CD4-positive, alpha-beta T cell (primary cell): ENCODE results near the gene TUFM. TPM values are rescaled to one million over a fixed set of nuclear protein-coding genes. Genes with fewer than 3 reads are reported as not detected.
"Not testable (repeated sequence)": the region's sequence is repeated elsewhere in the genome, so short reads cannot be mapped to it uniquely, and the experiment has no call there.

Experiments
- ATAC-seq: fragments of 200-7000 bp; cut with Tn5 transposase; one replicate; pipeline ENCODE4 v1.10.0; 2022; ENCODE audit warnings: mild to moderate bottlenecking; ENCODE audit not compliant: poor library complexity
- CTCF ChIA-PET: fragments of 350-600 bp; sonication (Branson Sonifier 250); formaldehyde crosslinking; loops from one replicate; lab custom pipeline; 2021; ENCODE audit warnings: antibody characterized with exemption, inconsistent platforms; lab: Charles Lee
- POLR2A ChIA-PET: fragments of 350-600 bp; sonication (Branson Sonifier 250); formaldehyde crosslinking; loops from one replicate; lab custom pipeline; 2021; ENCODE audit warnings: antibody characterized with exemption, inconsistent platforms; lab: Charles Lee
- DNase-seq, 14 experiments: peaks; one replicate each; pipeline ENCODE4 v3.0.0-alpha.2; 2013 to 2020; ENCODE audit warnings: mixed read lengths in 2 of 14
- H3K27ac ChIP-seq, 2 donors: one replicate each; pipeline versions ENCODE4 v1.5.1 to v1.7.0; 2013; ENCODE audit warnings: low read length in 2 of 2, low read depth in 1 of 2, mild to moderate bottlenecking in 1 of 2
- H3K27me3 ChIP-seq, 2 experiments: 1 replicate in 1 of 2; 2 replicates in 1 of 2; pipeline versions ENCODE4 v1.6.1 to v1.7.0; 2013; ENCODE audit warnings: low read length in 2 of 2, control low read depth in 1 of 2, mild to moderate bottlenecking in 1 of 2, moderate library complexity in 1 of 2; ENCODE audit not compliant: insufficient read depth in 2 of 2, control insufficient read depth in 1 of 2
- H3K36me3 ChIP-seq: one replicate; pipeline ENCODE4 v1.6.1; 2013; ENCODE audit warnings: low read length, control low read depth; ENCODE audit not compliant: insufficient read depth
- H3K4me1 ChIP-seq: one replicate; pipeline ENCODE4 v1.6.1; 2013; ENCODE audit warnings: low read length, control low read depth; ENCODE audit not compliant: insufficient read depth
- H3K4me3 ChIP-seq: one replicate; pipeline ENCODE4 v1.5.1; 2013; ENCODE audit warnings: mild to moderate bottlenecking, low read length, moderate library complexity
- H3K9me3 ChIP-seq, 2 experiments: 1 replicate in 1 of 2; 2 replicates in 1 of 2; pipeline versions ENCODE4 v1.6.1 to v1.7.0; 2013; ENCODE audit warnings: low read length in 2 of 2, mild to moderate bottlenecking in 2 of 2, control low read depth in 1 of 2, moderate library complexity in 1 of 2; ENCODE audit not compliant: control insufficient read depth in 1 of 2, insufficient read depth in 1 of 2
- H3K27ac Mint-ChIP-seq: one replicate; pipeline ENCODE4 v1.8.0; 2020; ENCODE audit warnings: mixed read lengths
- H3K27me3 Mint-ChIP-seq: one replicate; pipeline ENCODE4 v1.8.0; 2021; ENCODE audit warnings: mixed read lengths
- H3K36me3 Mint-ChIP-seq: one replicate; pipeline ENCODE4 v1.8.0; 2021; ENCODE audit warnings: low read depth, mixed read lengths
- H3K4me1 Mint-ChIP-seq: one replicate; pipeline ENCODE4 v1.8.0; 2021; ENCODE audit warnings: low read depth, mixed read lengths
- H3K4me3 Mint-ChIP-seq: one replicate; pipeline ENCODE4 v1.8.0; 2020; ENCODE audit warnings: mild to moderate bottlenecking, mixed read lengths
- H3K9me3 Mint-ChIP-seq: one replicate; pipeline ENCODE4 v1.8.0; 2020; ENCODE audit warnings: mixed read lengths
- intact Hi-C, 2 experiments: fragments of 100-400 bp; cut with DNase I in 1 of 2; cut with micrococcal nuclease in 1 of 2; formaldehyde crosslinking; loops; one replicate each; pipeline versions ENCODE4 v1.15.1 to v1.9.0; 2023 to 2025; cut with DNase I, micrococcal nuclease
- total RNA-seq, 174 experiments: library from RNA in 2 of 174; stranded (reverse) in 2 of 174; gene quantifications; one replicate each; pipeline ENCODE4 v1.2.3 and lab custom pipeline; 2021 to 2026
- TF ChIP-seq, protein P1 (sequence below): fragments of 200-600 bp; IDR thresholded peaks from one replicate; pipeline ENCODE4 v1.8.0; 2022; ENCODE audit warnings: antibody characterized with exemption, mild to moderate bottlenecking

TUFM gene
- total RNA-seq, 2 experiments from 2014 or later, result 102 to 103 TPM

DNA sequence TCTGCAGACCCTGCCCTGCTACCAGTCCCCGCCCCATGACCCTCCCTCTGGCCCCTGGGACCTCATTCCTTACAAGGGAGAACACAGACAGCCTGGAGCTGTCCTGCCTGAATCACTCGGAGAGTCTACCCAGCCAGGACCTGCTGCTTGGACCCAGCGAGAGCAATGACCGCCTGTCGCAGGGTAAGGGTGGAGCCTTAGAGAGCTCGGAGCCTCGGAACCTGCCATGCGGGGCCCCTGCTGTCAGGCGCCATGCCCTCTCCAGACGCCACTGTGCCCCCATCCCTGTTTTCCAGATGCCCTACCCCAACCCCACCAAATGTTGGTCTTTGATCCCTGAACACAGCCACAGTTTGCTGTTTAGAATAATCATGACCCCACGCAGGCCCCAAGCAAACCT is 23.1 kb upstream of the TUFM start:
- no peaks in the 10 kb centered on the region for H3K9me3 Mint-ChIP-seq
- intact Hi-C loops, result no loop called here
- no peak overlapping the region for H3K4me3 Mint-ChIP-seq
- no peaks in the 10 kb centered on the region for H3K9me3 ChIP-seq
- H3K27ac ChIP-seq, result no peak overlapping the region
- TF ChIP-seq, protein P1, sequence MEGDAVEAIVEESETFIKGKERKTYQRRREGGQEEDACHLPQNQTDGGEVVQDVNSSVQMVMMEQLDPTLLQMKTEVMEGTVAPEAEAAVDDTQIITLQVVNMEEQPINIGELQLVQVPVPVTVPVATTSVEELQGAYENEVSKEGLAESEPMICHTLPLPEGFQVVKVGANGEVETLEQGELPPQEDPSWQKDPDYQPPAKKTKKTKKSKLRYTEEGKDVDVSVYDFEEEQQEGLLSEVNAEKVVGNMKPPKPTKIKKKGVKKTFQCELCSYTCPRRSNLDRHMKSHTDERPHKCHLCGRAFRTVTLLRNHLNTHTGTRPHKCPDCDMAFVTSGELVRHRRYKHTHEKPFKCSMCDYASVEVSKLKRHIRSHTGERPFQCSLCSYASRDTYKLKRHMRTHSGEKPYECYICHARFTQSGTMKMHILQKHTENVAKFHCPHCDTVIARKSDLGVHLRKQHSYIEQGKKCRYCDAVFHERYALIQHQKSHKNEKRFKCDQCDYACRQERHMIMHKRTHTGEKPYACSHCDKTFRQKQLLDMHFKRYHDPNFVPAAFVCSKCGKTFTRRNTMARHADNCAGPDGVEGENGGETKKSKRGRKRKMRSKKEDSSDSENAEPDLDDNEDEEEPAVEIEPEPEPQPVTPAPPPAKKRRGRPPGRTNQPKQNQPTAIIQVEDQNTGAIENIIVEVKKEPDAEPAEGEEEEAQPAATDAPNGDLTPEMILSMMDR, result no peak
- H3K36me3 Mint-ChIP-seq, result peaks cover 64% of the 10 kb centered on the region
- H3K4me1 Mint-ChIP-seq, result peaks cover 14% of the 10 kb centered on the region
- no peak overlapping the region for H3K27ac Mint-ChIP-seq
- H3K4me3 ChIP-seq, result no peak overlapping the region
- H3K27me3 Mint-ChIP-seq, result no peaks in the 10 kb centered on the region
- CTCF ChIA-PET, result no interaction called here
- no peaks in the 10 kb centered on the region for H3K27me3 ChIP-seq
- DNase-seq (no peak), ATAC-seq (no peak)
- peaks cover 5% of the 10 kb centered on the region for H3K4me1 ChIP-seq
- peaks cover 68% of the 10 kb centered on the region for H3K36me3 ChIP-seq
- POLR2A ChIA-PET, result no interaction called here

DNA sequence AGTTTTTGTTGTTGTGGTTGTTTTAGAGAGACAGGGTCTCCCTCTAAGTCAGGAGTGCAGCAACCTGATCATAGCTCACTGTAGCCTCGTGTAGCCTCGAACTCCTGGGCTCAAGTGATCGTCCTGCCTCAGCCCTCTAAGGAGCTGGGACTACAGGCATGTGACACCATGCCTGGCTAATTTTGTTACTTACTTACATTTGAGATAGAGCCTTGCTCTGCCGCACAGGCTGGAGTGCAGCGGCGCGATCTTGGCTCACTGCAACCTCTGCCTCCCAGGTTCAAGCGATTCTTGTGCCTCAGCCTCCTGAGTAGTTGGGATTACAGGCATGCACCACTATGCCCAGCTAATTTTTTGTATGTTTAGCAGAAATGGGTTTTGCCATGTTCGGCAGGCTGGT is 21.5 kb upstream of the TUFM start:
- POLR2A ChIA-PET, CTCF ChIA-PET, H3K4me3 Mint-ChIP-seq, H3K27ac Mint-ChIP-seq, H3K9me3 ChIP-seq, H3K4me3 ChIP-seq, intact Hi-C loops, H3K27ac ChIP-seq, H3K9me3 Mint-ChIP-seq, ATAC-seq, H3K27me3 Mint-ChIP-seq, H3K27me3 ChIP-seq, DNase-seq: not testable (repeated sequence)
- H3K4me1 ChIP-seq, result peaks cover 13% of the 10 kb centered on the region
- peaks cover 66% of the 10 kb centered on the region for H3K36me3 Mint-ChIP-seq
- H3K4me1 Mint-ChIP-seq, result peaks cover 26% of the 10 kb centered on the region
- H3K36me3 ChIP-seq, result peaks cover 54% of the 10 kb centered on the region

DNA sequence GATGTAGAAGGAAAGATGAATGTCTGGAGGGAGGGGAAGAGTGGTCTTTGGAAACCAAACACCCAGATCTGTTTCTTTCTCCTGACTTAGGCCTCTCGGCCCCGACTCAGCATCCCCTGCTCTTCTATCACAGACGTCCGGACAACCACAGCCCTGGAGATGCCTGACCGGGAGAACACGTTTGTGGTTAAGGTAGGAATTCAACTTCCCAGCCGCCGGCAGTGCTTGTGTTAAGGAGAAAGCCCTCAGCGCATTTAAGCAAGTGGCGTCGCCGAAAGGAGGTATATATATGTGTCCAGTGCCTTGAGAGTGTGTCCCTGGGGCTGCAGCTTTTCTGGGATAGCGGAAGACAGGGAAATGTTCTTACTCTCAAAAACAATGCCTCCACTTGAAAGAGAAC is 21.1 kb upstream of the TUFM start:
- peaks cover 51% of the 10 kb centered on the region for H3K36me3 ChIP-seq
- H3K27ac ChIP-seq, result no peak overlapping the region
- no peak overlapping the region for H3K4me3 ChIP-seq
- intact Hi-C loops, result no loop called here
- no peak for ATAC-seq
- H3K4me3 Mint-ChIP-seq, result peak overlapping the region; percentile 15
- DNase-seq, result no peak
- H3K4me1 Mint-ChIP-seq, result peaks cover 26% of the 10 kb centered on the region
- H3K27me3 Mint-ChIP-seq, result no peaks in the 10 kb centered on the region
- TF ChIP-seq, protein P1, result no peak
- peak overlapping the region; percentile 49 for H3K27ac Mint-ChIP-seq
- CTCF ChIA-PET, result no interaction called here
- H3K9me3 ChIP-seq, result no peaks in the 10 kb centered on the region
- peaks cover 63% of the 10 kb centered on the region for H3K36me3 Mint-ChIP-seq
- no peaks in the 10 kb centered on the region for H3K27me3 ChIP-seq
- H3K4me1 ChIP-seq, result peaks cover 17% of the 10 kb centered on the region
- POLR2A ChIA-PET, result interaction anchor here (1.2 to 5.9 kb wide), 2 partner anchors 20 to 45 kb away, joined by 3 to 118 read pairs; partner anchors contain the start of genes ATXN2L and TUFM
- no peaks in the 10 kb centered on the region for H3K9me3 Mint-ChIP-seq

DNA sequence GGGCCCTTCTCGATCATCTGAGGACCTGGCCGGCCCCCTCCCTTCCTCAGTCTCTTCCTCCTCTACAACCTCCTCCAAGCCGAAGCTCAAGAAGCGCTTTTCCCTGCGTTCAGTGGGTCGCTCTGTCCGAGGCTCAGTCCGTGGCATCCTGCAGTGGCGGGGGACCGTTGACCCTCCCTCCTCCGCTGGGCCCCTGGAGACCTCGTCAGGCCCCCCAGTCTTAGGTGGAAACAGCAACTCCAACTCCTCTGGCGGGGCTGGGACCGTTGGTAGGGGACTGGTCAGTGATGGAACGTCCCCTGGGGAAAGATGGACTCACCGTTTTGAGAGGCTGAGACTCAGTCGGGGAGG is 20.3 kb upstream of the TUFM start:
- peaks cover 19% of the 10 kb centered on the region for H3K4me1 ChIP-seq
- intact Hi-C loops, result no loop called here
- peaks cover 43% of the 10 kb centered on the region for H3K36me3 ChIP-seq
- Mint-ChIP-seq H3K27me3 (no peaks in the 10 kb centered on the region), H3K4me3 (peak overlapping the region; percentile 67), H3K36me3 (peaks cover 58% of the 10 kb centered on the region), H3K4me1 (peaks cover 30% of the 10 kb centered on the region), H3K9me3 (no peaks in the 10 kb centered on the region), H3K27ac (no peak overlapping the region)
- ChIA-PET POLR2A (interaction anchor here (1.2 to 5.9 kb wide), 2 partner anchors 19 to 44 kb away, joined by 3 to 118 read pairs; partner anchors contain the start of genes ATXN2L and TUFM), CTCF (no interaction called here)
- ATAC-seq (no peak), DNase-seq (no peak)
- no peak overlapping the region for H3K4me3 ChIP-seq
- H3K9me3 ChIP-seq, result no peaks in the 10 kb centered on the region
- no peak overlapping the region for H3K27ac ChIP-seq
- H3K27me3 ChIP-seq, result no peaks in the 10 kb centered on the region
- TF ChIP-seq, protein P1, result no peak
